Measurements from ENCODE around the gene CACTIN. TPM values are rescaled to one million over a fixed set of nuclear protein-coding genes. Genes with fewer than 3 reads are reported as not detected.
A peak's percentile ranks its signal among the peaks of the same experiment; 100 is the strongest.

CACTIN gene
- total RNA-seq, 3 donors from 2014 or later = 22.4 to 26.8 (median 22.6) TPM

DNA sequence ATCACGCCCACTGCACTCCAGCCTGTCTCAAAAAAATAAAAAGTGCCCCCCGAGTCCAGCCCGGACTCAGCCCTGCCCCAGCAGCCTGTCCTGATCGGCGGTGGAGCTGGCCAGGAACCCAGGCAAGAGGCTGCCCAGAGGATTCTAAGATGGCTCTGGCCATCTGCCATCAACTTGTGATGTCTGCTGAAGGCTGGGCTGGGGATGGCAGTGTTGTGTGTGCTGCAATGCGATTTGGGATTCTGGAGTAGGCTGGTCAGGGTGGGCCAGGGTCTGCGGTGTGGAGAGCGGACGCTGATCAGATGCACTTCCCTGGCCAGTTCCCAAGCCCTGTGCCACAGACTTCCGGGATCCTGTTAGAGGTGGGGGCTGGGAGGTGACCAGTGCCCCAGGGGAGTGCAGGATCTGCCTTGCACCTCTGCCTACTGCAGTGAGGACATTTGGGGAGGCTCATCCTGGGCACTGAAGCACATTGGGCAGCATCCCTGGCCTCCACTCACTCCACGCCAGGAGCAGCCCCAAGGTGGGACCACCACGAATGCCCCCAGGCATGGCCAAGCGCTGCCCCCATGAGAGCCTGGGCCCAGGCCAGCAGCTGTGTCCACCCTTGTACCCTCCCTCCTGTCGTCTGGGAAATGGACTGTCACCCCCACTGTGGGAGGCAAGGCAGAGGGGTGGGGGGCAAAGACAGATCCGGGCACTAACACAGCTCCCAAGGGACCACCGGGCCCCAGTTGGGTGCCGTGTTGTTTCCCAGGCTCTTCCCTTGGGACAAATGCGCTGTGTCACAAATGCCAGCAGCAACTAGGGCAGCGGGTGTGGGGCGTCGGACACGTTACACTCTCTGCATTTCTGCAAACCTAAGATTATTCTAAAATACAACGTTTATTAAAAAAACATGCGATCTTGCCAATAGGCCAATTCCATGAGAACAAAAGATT is 16.5 kb downstream of the CACTIN start:
- Histone ChIP-seq H3K4me3 (no peak overlapping the region), H3K4me1 (ENCODE audit: low read depth) (peaks cover 24% of the 10 kb centered on the region), H3K9me3 (no peaks in the 10 kb centered on the region), H3K36me3 (ENCODE audit: low read depth) (no peaks in the 10 kb centered on the region)
- DNase-seq (no peak), ATAC-seq (no peak)
- intact Hi-C loops (cut with DNase I, micrococcal nuclease) = loop anchor here in 1 of 2 donors (10.0 kb wide), 1 partner anchor 65 kb away; no protein-coding TSS in a partner anchor
- TF ChIP-seq, protein P1, sequence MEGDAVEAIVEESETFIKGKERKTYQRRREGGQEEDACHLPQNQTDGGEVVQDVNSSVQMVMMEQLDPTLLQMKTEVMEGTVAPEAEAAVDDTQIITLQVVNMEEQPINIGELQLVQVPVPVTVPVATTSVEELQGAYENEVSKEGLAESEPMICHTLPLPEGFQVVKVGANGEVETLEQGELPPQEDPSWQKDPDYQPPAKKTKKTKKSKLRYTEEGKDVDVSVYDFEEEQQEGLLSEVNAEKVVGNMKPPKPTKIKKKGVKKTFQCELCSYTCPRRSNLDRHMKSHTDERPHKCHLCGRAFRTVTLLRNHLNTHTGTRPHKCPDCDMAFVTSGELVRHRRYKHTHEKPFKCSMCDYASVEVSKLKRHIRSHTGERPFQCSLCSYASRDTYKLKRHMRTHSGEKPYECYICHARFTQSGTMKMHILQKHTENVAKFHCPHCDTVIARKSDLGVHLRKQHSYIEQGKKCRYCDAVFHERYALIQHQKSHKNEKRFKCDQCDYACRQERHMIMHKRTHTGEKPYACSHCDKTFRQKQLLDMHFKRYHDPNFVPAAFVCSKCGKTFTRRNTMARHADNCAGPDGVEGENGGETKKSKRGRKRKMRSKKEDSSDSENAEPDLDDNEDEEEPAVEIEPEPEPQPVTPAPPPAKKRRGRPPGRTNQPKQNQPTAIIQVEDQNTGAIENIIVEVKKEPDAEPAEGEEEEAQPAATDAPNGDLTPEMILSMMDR (IDR thresholded peaks at IDR 0.05) = no peak

DNA sequence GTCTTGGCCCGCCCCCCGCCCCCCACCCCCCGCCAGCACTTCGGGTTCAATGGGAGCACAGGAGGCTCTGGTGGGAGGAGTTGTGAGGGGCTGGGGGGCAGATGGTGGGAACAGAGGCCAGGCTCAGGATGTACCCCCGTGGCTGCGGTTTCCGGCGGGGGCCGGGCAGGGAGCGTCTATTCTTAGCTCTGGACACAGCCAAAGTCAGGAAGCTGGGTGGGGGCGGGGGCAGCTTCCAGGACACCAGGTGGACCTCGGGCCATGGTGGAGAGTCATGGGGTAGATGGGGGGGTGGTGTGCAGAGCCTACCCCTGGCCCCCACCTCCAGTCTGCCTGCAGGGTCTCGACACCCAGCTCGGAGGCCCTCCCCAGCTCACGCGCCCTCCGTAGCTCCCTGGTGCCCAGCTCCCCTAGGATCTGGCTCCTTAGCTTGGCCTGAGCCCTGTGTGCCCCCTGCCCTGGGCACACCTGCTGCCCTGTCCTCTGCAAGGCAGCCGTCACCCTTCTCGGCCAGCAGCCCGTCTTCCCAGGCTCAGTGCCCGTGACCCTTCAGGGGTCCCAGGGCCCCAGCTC is 17.8 kb downstream of the CACTIN start:
- DNase-seq = no peak
- intact Hi-C loops (cut with DNase I, micrococcal nuclease) = no loop called here
- TF ChIP-seq, protein P1 (IDR thresholded peaks at IDR 0.05) = no peak
- H3K4me3 ChIP-seq = no peak overlapping the region
- H3K9me3 ChIP-seq = no peaks in the 10 kb centered on the region
- peaks cover 28% of the 10 kb centered on the region for H3K4me1 ChIP-seq (ENCODE audit: low read depth)
- no peak for ATAC-seq
- no peaks in the 10 kb centered on the region for H3K36me3 ChIP-seq (ENCODE audit: low read depth)

DNA sequence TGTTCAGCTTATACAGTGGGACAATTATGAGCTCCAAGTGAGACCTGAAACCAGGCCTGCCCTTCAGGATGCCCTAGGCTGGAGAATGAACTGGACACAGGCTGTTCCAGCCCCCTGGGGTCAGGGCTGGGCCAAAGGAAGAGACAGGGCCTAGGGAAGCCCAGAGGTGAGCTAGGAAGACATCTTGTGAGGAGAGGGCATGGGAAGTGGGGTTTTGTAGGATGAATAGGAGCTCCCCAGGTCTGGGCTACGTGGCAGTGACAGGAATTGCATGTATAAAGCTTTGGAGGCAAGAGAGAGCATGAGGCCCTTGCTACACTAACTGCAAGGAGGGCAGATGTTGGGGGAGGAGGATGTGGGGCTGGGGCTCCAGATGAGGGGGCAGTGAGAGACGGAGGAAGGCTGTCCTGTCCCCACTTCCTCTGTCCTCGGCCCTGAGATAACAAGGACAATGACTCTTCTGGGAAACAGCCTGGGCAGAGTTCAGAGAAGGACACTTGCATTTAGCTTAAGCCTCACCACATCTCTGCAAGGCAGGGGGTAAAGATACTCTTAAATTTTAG is 18.4 kb downstream of the CACTIN start:
- no peak overlapping the region for H3K4me3 ChIP-seq

DNA sequence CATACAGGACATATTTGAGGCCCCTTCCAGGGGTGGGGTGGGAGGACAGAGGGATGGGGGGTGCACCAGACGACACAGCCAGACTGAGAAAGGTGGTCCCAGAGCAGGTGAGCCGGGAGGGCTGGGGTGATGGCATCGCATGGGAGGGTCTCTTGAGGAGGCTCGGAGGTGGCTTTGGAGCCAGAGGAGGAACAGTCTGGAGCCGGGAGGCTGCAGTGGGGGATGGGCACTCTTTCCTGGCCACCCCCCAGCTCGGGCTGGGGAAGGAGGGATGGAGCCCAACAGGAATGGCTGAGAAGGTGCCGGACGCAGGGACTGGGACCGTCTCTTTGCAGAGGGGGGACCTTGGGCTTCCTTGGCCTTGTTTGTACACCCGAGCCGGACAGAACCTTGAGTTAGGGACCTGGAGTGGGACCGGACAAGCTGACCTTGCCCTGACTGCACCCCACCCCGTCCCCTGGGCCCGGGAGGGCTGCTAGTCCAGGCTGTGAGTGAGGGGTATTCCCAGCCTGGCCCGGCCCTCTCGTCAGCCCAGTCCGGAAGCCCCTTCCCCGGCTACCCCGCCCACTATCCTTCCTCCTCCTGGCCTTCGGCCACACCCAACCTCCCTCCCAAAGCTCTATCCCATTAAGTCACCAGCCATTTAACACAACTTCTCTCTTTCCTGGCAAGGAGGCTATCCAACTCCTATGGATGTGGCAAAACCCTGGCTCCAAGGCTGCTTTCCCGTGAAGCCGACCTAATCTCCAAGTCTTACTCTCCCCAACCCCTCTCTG is 19.1 kb downstream of the CACTIN start:
- no peak overlapping the region for H3K4me3 ChIP-seq
- intact Hi-C loops (cut with DNase I, micrococcal nuclease) = no loop called here
- DNase-seq (no peak), ATAC-seq (no peak)
- H3K36me3 ChIP-seq (ENCODE audit: low read depth) = no peaks in the 10 kb centered on the region
- TF ChIP-seq, protein P1 (IDR thresholded peaks at IDR 0.05) = no peak
- H3K4me1 ChIP-seq (ENCODE audit: low read depth) = peaks cover 28% of the 10 kb centered on the region
- H3K9me3 ChIP-seq = no peaks in the 10 kb centered on the region

More for the DNA sequence above, 18.4 kb downstream of the CACTIN start:
- DNase-seq (no peak), ATAC-seq (no peak)
- peaks cover 28% of the 10 kb centered on the region for H3K4me1 ChIP-seq (ENCODE audit: low read depth)
- no peaks in the 10 kb centered on the region for H3K9me3 ChIP-seq
- H3K36me3 ChIP-seq (ENCODE audit: low read depth) = no peaks in the 10 kb centered on the region
- TF ChIP-seq, protein P1 (IDR thresholded peaks at IDR 0.05) = no peak
- intact Hi-C loops (cut with DNase I, micrococcal nuclease) = no loop called here

DNA sequence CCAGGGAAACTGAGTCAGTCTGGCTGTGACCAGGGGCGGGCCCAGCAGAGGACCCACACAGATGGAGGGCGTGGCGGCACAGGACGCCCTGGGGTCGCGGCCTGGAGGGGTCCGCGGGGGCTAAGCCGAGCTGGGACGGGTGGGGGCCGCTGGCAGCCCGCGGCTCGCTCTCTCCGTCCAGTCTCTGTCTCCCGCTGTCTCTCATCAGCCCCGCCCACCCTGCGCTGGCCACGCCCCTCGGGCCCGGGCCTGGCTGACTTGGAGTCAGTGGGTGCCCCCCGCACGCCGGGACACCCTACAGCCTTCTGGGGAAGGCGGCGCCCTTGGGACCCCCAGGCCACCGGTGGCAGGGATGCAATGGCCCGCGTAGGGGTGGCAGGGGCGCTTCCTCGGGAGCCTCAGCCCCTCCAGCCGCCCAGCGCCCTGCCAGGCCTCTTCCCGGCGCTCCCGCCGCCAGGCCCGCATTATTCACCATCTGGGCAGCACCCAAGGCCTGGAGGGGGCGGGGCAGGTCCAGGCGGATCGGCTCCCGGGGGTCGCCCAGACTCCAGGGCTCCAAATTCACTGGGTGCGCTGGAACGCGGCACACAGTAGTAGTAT is 19.8 kb downstream of the CACTIN start, which contains the start of gene TBXA2R:
Gene TBXA2R, minus strand, starts transcription at position 186 of the 600 bp plus-strand sequence. CDS start 6,241 bp downstream, outside the sequence.
- Histone ChIP-seq H3K4me1 (ENCODE audit: low read depth) (peaks cover 28% of the 10 kb centered on the region), H3K4me3 (no peak within 1 kb of the TSS), H3K36me3 (ENCODE audit: low read depth) (no peaks in the 10 kb centered on the region), H3K9me3 (no peaks in the 10 kb centered on the region)
- intact Hi-C loops (cut with DNase I, micrococcal nuclease) = no loop called here
- TF ChIP-seq, protein P1 (IDR thresholded peaks at IDR 0.05) = no peak
- ATAC-seq (peak; percentile 61), DNase-seq (peak in 2 of 3 donors; percentile 71 to 79)

Measured in mucosa of descending colon (tissue), 3 donors.